ENCODE measurements around the gene OCSTAMP. TPM values are rescaled to one million over a fixed set of nuclear protein-coding genes. Genes with fewer than 3 reads are reported as not detected.

OCSTAMP gene
- polyA plus RNA-seq, 1 donor (not counting 4 experiments of a cell fraction or from before 2014, with no cell fraction given) = not detected

DNA sequence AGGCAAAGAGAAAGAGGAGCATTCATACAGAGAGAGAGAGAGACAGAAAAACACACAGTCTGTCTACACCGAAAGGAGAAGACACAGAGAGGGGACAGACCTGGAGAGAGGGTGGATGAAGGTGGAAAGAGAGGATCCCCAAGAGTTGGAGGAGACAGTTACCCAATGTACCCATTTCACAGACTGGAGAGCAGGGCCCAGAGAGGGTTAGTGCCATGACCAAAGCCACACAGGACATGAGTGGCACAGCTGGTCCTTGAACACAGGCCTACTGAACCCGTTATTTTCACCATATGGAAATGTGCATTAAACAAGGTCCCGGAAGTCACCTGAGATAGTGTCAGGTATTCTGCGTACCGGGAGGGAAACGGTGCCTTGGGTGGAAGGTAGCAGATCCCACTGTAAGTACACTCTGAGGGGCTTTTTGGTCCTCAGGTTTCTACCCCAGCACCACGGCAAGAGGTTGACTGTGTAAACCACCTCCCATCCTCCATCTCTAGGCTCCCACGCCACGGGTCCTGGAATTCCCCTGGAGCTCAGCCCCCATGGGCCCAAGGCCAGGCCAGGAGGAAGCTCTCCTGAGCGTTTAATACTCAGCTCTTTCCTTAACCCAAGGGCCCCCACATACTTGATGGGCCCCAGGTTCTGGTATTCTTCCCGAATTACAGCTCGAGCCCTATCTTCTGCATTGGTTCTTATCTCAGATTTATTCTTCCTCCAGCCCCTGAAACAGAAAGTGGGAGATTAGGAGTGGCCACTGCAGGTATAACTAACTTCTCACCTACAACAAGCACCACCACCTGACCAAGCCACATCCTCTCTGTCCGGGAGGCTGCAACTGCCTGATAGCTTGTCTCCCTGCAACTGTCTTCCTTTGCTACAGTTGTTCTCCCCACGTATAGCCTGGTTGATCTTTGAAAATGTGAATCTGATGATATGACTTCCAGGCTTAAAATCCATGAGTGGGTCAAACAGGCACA is 38.4 kb upstream of the OCSTAMP start:
- dilution Hi-C loops (cut with MboI; ENCODE audit: extremely low pct_ligation_motif_present, low sequenced_read_pairs) = no loop called here
- H3K27me3 ChIP-seq (ENCODE audit: control insufficient read depth, extremely low read depth, insufficient read depth, low read length) = no peaks in the 10 kb centered on the region
- H3K9me3 ChIP-seq (ENCODE audit: control insufficient read depth, low read depth, low read length) = no peaks in the 10 kb centered on the region

DNA sequence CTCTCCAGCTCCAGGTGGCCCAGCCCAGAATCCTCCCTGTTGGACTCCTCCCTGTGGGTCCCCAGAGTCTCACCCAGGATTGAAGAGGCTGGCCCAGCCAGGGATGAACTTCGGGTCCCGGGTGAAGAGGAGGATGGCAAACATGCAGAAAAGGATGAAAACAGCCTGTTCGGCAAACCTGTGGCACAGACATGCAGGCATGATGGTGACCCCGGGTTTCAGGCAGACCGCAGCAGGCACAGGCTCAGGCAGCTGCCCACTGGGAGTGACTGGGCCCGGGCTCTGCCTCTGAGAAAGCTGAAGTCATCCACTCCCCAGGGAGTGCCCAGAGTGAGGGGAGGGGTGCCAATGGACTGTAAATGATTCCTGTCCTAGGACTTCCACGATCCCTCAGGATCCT is 37.5 kb upstream of the OCSTAMP start:
- TF ChIP-seq, protein P1, sequence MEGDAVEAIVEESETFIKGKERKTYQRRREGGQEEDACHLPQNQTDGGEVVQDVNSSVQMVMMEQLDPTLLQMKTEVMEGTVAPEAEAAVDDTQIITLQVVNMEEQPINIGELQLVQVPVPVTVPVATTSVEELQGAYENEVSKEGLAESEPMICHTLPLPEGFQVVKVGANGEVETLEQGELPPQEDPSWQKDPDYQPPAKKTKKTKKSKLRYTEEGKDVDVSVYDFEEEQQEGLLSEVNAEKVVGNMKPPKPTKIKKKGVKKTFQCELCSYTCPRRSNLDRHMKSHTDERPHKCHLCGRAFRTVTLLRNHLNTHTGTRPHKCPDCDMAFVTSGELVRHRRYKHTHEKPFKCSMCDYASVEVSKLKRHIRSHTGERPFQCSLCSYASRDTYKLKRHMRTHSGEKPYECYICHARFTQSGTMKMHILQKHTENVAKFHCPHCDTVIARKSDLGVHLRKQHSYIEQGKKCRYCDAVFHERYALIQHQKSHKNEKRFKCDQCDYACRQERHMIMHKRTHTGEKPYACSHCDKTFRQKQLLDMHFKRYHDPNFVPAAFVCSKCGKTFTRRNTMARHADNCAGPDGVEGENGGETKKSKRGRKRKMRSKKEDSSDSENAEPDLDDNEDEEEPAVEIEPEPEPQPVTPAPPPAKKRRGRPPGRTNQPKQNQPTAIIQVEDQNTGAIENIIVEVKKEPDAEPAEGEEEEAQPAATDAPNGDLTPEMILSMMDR (optimal IDR thresholded peaks at IDR 0.05 in 1 of 3, IDR thresholded peaks at IDR 0.05 in 1 of 3, conservative IDR thresholded peaks at IDR 0.05 in 1 of 3; ENCODE audit: extremely low read depth in 1 of 3, insufficient read depth in 2 of 3, low read length in 3 of 3) = no peak
- TF ChIP-seq EZH2 (IDR thresholded peaks at IDR 0.05; ENCODE audit: low read length) = no peak
- no peaks in the 10 kb centered on the region for H3K27me3 ChIP-seq (ENCODE audit: control insufficient read depth, extremely low read depth, insufficient read depth, low read length)
- no peaks in the 10 kb centered on the region for H3K79me2 ChIP-seq (ENCODE audit: control insufficient read depth, insufficient read depth, low read length)
- dilution Hi-C loops (cut with MboI; ENCODE audit: extremely low pct_ligation_motif_present, low sequenced_read_pairs) = no loop called here
- no peaks in the 10 kb centered on the region for H3K9me1 ChIP-seq (ENCODE audit: control insufficient read depth, extremely low read depth, insufficient read depth, low read length)
- no peak overlapping the region for H3K9ac ChIP-seq (ENCODE audit: control insufficient read depth, extremely low read depth, insufficient read depth, low read length)
- no peak overlapping the region for H3K4me2 ChIP-seq (ENCODE audit: control insufficient read depth, extremely low read depth, insufficient read depth, low read depth, low read length)
- no peak overlapping the region for H3K4me3 ChIP-seq (ENCODE audit: control insufficient read depth in 2 of 3, extremely low read depth in 1 of 3, insufficient read depth in 2 of 3, low read depth in 1 of 3, low read length in 3 of 3)
- H2AFZ ChIP-seq (ENCODE audit: control insufficient read depth, low read length) = no peak overlapping the region
- no peaks in the 10 kb centered on the region for H3K4me1 ChIP-seq (ENCODE audit: control insufficient read depth, extremely low read depth, insufficient read depth, low read length)
- H3K36me3 ChIP-seq (ENCODE audit: control insufficient read depth in 2 of 2, extremely low read depth in 1 of 2, insufficient read depth in 2 of 2, low read length in 2 of 2) = no peaks in the 10 kb centered on the region
- H3K27ac ChIP-seq (ENCODE audit: control insufficient read depth, insufficient read depth, low read length) = no peak overlapping the region
- DNase-seq (ENCODE audit: low read depth, low spot score) (no peak), FAIRE-seq (no peak)
- no peaks in the 10 kb centered on the region for H4K20me1 ChIP-seq (ENCODE audit: control insufficient read depth, extremely low read depth, insufficient read depth, low read length)
- H3K9me3 ChIP-seq (ENCODE audit: control insufficient read depth, low read depth, low read length) = no peaks in the 10 kb centered on the region

More for the DNA sequence above, 38.4 kb upstream of the OCSTAMP start:
- Histone ChIP-seq H3K79me2 (ENCODE audit: control insufficient read depth, insufficient read depth, low read length) (no peaks in the 10 kb centered on the region), H3K27ac (ENCODE audit: control insufficient read depth, insufficient read depth, low read length) (no peak overlapping the region), H2AFZ (ENCODE audit: control insufficient read depth, low read length) (no peak overlapping the region), H3K9ac (ENCODE audit: control insufficient read depth, extremely low read depth, insufficient read depth, low read length) (no peak overlapping the region), H3K36me3 (ENCODE audit: control insufficient read depth in 2 of 2, extremely low read depth in 1 of 2, insufficient read depth in 2 of 2, low read length in 2 of 2) (no peaks in the 10 kb centered on the region), H3K9me1 (ENCODE audit: control insufficient read depth, extremely low read depth, insufficient read depth, low read length) (no peaks in the 10 kb centered on the region), H3K4me3 (ENCODE audit: control insufficient read depth in 2 of 3, extremely low read depth in 1 of 3, insufficient read depth in 2 of 3, low read depth in 1 of 3, low read length in 3 of 3) (no peak overlapping the region), H3K4me1 (ENCODE audit: control insufficient read depth, extremely low read depth, insufficient read depth, low read length) (no peaks in the 10 kb centered on the region), H4K20me1 (ENCODE audit: control insufficient read depth, extremely low read depth, insufficient read depth, low read length) (no peaks in the 10 kb centered on the region), H3K4me2 (ENCODE audit: control insufficient read depth, extremely low read depth, insufficient read depth, low read depth, low read length) (no peak overlapping the region)
- FAIRE-seq (no peak), DNase-seq (ENCODE audit: low read depth, low spot score) (no peak)
- no peak for TF ChIP-seq EZH2 (IDR thresholded peaks at IDR 0.05; ENCODE audit: low read length)
- TF ChIP-seq, protein P1 (optimal IDR thresholded peaks at IDR 0.05 in 1 of 3, IDR thresholded peaks at IDR 0.05 in 1 of 3, conservative IDR thresholded peaks at IDR 0.05 in 1 of 3; ENCODE audit: extremely low read depth in 1 of 3, insufficient read depth in 2 of 3, low read length in 3 of 3) = no peak

All from keratinocyte (primary cell).